Neural progenitor cell (in vitro differentiated cells): ENCODE data around the gene TREH. TPM values are rescaled to one million over a fixed set of nuclear protein-coding genes. Genes with fewer than 3 reads are reported as not detected.

Experiments used
- microRNA-seq: library from miRNA; unstranded; fragments of <30 nt; microRNA quantifications from one replicate; pipeline ENCODE4, GENCODE V29; 2016
- small RNA-seq: library from RNA; depleted of rRNA; stranded (forward); fragments of <200 nt; gene quantifications from one replicate; pipeline ENCODE3, GENCODE V24; 2015
- total RNA-seq: library from RNA; depleted of rRNA; stranded (reverse); fragments of >200 nt; gene quantifications from 2 replicates; pipeline ENCODE4 v1.2.3, GENCODE V29; 2015; ENCODE audit warnings: low replicate concordance

TREH gene
- total RNA-seq, 1 donor from 2014 or later = not detected

Small RNAs within 50 kb of the gene (microRNA-seq; reads per million reads assigned to microRNA genes)
- not detected for gene MIR6716

Small RNAs within 50 kb of the gene (small RNA-seq; reads per million reads assigned to genes)
- not detected for gene RNU6-376P

Other genes starting within 250 kb of the TREH start
- 63.6 and 73.8 TPM in 2 replicates for gene KMT2A, start 243.2 kb downstream of the TREH start, total RNA-seq
- gene TTC36, start 152.2 kb downstream of the TREH start, total RNA-seq = 0.62 TPM in 1 of 2 replicates, not detected in the other
- gene TMEM25, start 148.5 kb downstream of the TREH start, total RNA-seq = 28.2 and 29.0 TPM in 2 replicates
- gene IFT46, start 113.7 kb downstream of the TREH start, total RNA-seq = 40.1 and 47.5 TPM in 2 replicates
- 97.8 and 112 TPM in 2 replicates for gene ARCN1, start 107.2 kb downstream of the TREH start, total RNA-seq
- 35.7 and 100 TPM in 2 replicates for gene PHLDB1, start 72.0 kb downstream of the TREH start, total RNA-seq
- gene DDX6, start 111.5 kb upstream of the TREH start, total RNA-seq = 191 and 332 TPM in 2 replicates
- not detected in 2 replicates for gene CXCR5, start 204.2 kb upstream of the TREH start, total RNA-seq
- 3.0 and 7.2 TPM in 2 replicates for gene BCL9L, start 246.3 kb upstream of the TREH start, total RNA-seq